ENCODE measurements around the gene LCK. TPM values are rescaled to one million over a fixed set of nuclear protein-coding genes. Genes with fewer than 3 reads are reported as not detected.

The LCK gene
- polyA plus RNA-seq (2011; rRNA removed) (0.05 and 0.11 TPM in 2 replicates), polyA minus RNA-seq (2011; rRNA and poly(A)+ RNA removed) (not detected in 2 replicates)

GRCh38 chr1:32250893-32251716 lies at the start of gene LCK:
TSS of gene LCK (plus strand) at chr1:32251265. CDS start at chr1:32274330, 23,065 bp downstream.
- TF ChIP-seq CTCF (IDR thresholded peaks at IDR 0.05; ENCODE audit: insufficient read depth, low read depth, low read length), result no peak
- Histone ChIP-seq H3K4me3 (ENCODE audit: low read depth, low read length) (no peak within 1 kb of the TSS), H3K27me3 (ENCODE audit: control insufficient read depth, insufficient read depth, low read length) (no peaks in the 10 kb centered on the region), H3K36me3 (ENCODE audit: control insufficient read depth, insufficient read depth, low read length) (no peaks in the 10 kb centered on the region)
- POLR2A ChIA-PET, result no interaction called here
- CTCF ChIA-PET, result interaction anchor here (1.1 to 1.9 kb wide), 2 partner anchors 36 kb away, joined by 4 to 8 read pairs; no protein-coding TSS in a partner anchor
- DNase-seq (ENCODE audit: low read depth), result no peak

GRCh38 chr1:32204943-32205361 lies 46.1 kb upstream of the LCK start:
- peaks cover 3% of the 10 kb centered on the region; the same call in 1 of the 2 replicates for H3K36me3 ChIP-seq (ENCODE audit: control insufficient read depth, insufficient read depth, low read length)
- H3K27me3 ChIP-seq (ENCODE audit: control insufficient read depth, insufficient read depth, low read length), result no peaks in the 10 kb centered on the region
- CTCF ChIA-PET, result interaction anchor here (1.3 to 1.8 kb wide), 2 partner anchors 11 to 131 kb away, joined by 6 to 17 read pairs; partner anchors contain the start of gene MARCKSL1
- POLR2A ChIA-PET, result interaction anchor here (0.6 kb wide), 1 partner anchor 11 kb away, joined by 3 read pairs; no protein-coding TSS in a partner anchor
- peak overlapping the region; percentile 74 for H3K4me3 ChIP-seq (ENCODE audit: low read depth, low read length)
- no peak for DNase-seq (ENCODE audit: low read depth)
- TF ChIP-seq CTCF (IDR thresholded peaks at IDR 0.05; ENCODE audit: insufficient read depth, low read depth, low read length), result no peak

- ChIA-PET CTCF (interaction anchor here (1.3 to 1.8 kb wide), 3 partner anchors 10 to 130 kb away, joined by 3 to 17 read pairs (median 6); partner anchors contain the start of gene MARCKSL1), POLR2A (interaction anchor here (0.6 kb wide), 1 partner anchor 12 kb away, joined by 3 read pairs; no protein-coding TSS in a partner anchor)
- no peak for TF ChIP-seq CTCF (IDR thresholded peaks at IDR 0.05; ENCODE audit: insufficient read depth, low read depth, low read length)
- no peak for DNase-seq (ENCODE audit: low read depth)
- no peaks in the 10 kb centered on the region for H3K27me3 ChIP-seq (ENCODE audit: control insufficient read depth, insufficient read depth, low read length)
- peak within 1 kb of the TSS; percentile 74 for H3K4me3 ChIP-seq (ENCODE audit: low read depth, low read length)
- H3K36me3 ChIP-seq (ENCODE audit: control insufficient read depth, insufficient read depth, low read length), result peaks cover 3% of the 10 kb centered on the region; the same call in 1 of the 2 replicates
Measured at GRCh38 chr1:32205401-32206370, 45.4 kb upstream of the LCK start, which contains the start of gene IQCC. TSS of gene IQCC (plus strand) at chr1:32205671. CDS start at chr1:32205682, 11 bp downstream.

- H3K36me3 ChIP-seq (ENCODE audit: control insufficient read depth, insufficient read depth, low read length), result peaks cover 6% of the 10 kb centered on the region; the same call in 1 of the 2 replicates
- CTCF ChIA-PET, result no interaction called here
- H3K4me3 ChIP-seq (ENCODE audit: low read depth, low read length), result no peak overlapping the region
- POLR2A ChIA-PET, result no interaction called here
- H3K27me3 ChIP-seq (ENCODE audit: control insufficient read depth, insufficient read depth, low read length), result no peaks in the 10 kb centered on the region
- no peak for TF ChIP-seq CTCF (IDR thresholded peaks at IDR 0.05; ENCODE audit: insufficient read depth, low read depth, low read length)
- no peak for DNase-seq (ENCODE audit: low read depth)
Measured at GRCh38 chr1:32208469-32208868, 42.6 kb upstream of the LCK start.

Data from BJ (cell line).